Ishikawa (cell line): ENCODE results near the gene FSD1L.

ENCODE experiments used
- CEBPB ChIP-seq: IDR thresholded peaks from 2 replicates; pipeline ENCODE4 v1.6.1; 2012
- CREB1 ChIP-seq: IDR thresholded peaks from 2 replicates; pipeline ENCODE4 v1.6.1; 2012; ENCODE audit warnings: low read depth
- EGR1 ChIP-seq: IDR thresholded peaks from 2 replicates; pipeline ENCODE4 v1.6.1; 2012
- EP300 ChIP-seq: IDR thresholded peaks from 2 replicates; pipeline ENCODE4 v1.6.1; 2012; ENCODE audit warnings: borderline replicate concordance
- FOXM1 ChIP-seq: IDR thresholded peaks from 2 replicates; pipeline ENCODE4 v1.6.1; 2012; ENCODE audit warnings: low read depth, borderline replicate concordance
- NFIC ChIP-seq: IDR thresholded peaks from 2 replicates; pipeline ENCODE4 v1.6.1; 2012
- RAD21 ChIP-seq: IDR thresholded peaks from 2 replicates; pipeline ENCODE4 v1.6.1; 2012; ENCODE audit warnings: low read depth
- TAF1 ChIP-seq: IDR thresholded peaks from 2 replicates; pipeline ENCODE4 v1.6.1; 2012; ENCODE audit warnings: low read depth, mild to moderate bottlenecking
- TCF12 ChIP-seq: IDR thresholded peaks from 2 replicates; pipeline ENCODE4 v1.6.1; 2012; ENCODE audit warnings: low read depth
- TEAD4 ChIP-seq: IDR thresholded peaks from 2 replicates; pipeline ENCODE4 v1.6.1; 2012
- YY1 ChIP-seq: IDR thresholded peaks from 2 replicates; pipeline ENCODE4 v1.6.1; 2012; ENCODE audit warnings: low read depth
- ZBTB7A ChIP-seq: IDR thresholded peaks from 2 replicates; pipeline ENCODE4 v1.6.1; 2012; ENCODE audit warnings: low read depth
- TF ChIP-seq, protein P1 (sequence below): IDR thresholded peaks from 2 replicates; pipeline ENCODE4 v1.6.1; 2012; ENCODE audit warnings: low read depth, mild to moderate bottlenecking
- TF ChIP-seq, protein P2 (sequence below): IDR thresholded peaks from 2 replicates; pipeline ENCODE4 v1.6.1; 2012
- TF ChIP-seq, protein P3 (sequence below): IDR thresholded peaks from 2 replicates; pipeline ENCODE4 v1.6.1; 2012

Gene FSD1L

DNA sequence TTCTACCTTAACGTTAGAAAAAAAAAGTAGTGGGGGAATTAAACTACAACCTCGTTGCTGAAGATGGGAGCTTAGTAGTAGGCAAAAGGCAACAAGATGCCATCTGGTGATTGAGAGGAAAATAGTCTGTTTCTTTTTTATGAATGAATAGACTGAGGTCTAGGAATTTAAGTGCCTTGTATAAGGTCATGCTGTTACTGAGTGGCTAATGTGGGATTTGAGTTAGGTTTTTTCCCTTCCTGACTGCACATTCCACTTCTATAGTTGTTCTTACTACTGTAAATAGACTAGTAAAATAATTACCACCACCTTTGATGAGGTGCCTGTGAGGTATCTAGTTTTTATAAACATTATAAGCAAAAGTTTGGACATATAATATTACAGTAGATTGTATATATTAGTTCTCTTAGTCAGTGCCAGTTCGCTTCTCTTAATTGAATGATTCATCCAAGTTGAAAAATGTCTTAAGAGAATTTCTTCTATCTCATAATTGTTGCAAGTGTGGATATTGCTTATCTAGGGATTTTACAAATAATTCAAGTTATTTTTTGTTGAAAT, 19.1 kb downstream of the FSD1L start:
- TF ChIP-seq TAF1 = no peak
- no peak for TF ChIP-seq FOXM1
- no peak for TF ChIP-seq EP300
- TF ChIP-seq CREB1 = no peak
- TF ChIP-seq NFIC = no peak
- TF ChIP-seq, protein P1, sequence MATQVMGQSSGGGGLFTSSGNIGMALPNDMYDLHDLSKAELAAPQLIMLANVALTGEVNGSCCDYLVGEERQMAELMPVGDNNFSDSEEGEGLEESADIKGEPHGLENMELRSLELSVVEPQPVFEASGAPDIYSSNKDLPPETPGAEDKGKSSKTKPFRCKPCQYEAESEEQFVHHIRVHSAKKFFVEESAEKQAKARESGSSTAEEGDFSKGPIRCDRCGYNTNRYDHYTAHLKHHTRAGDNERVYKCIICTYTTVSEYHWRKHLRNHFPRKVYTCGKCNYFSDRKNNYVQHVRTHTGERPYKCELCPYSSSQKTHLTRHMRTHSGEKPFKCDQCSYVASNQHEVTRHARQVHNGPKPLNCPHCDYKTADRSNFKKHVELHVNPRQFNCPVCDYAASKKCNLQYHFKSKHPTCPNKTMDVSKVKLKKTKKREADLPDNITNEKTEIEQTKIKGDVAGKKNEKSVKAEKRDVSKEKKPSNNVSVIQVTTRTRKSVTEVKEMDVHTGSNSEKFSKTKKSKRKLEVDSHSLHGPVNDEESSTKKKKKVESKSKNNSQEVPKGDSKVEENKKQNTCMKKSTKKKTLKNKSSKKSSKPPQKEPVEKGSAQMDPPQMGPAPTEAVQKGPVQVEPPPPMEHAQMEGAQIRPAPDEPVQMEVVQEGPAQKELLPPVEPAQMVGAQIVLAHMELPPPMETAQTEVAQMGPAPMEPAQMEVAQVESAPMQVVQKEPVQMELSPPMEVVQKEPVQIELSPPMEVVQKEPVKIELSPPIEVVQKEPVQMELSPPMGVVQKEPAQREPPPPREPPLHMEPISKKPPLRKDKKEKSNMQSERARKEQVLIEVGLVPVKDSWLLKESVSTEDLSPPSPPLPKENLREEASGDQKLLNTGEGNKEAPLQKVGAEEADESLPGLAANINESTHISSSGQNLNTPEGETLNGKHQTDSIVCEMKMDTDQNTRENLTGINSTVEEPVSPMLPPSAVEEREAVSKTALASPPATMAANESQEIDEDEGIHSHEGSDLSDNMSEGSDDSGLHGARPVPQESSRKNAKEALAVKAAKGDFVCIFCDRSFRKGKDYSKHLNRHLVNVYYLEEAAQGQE = no peak
- TF ChIP-seq, protein P2, sequence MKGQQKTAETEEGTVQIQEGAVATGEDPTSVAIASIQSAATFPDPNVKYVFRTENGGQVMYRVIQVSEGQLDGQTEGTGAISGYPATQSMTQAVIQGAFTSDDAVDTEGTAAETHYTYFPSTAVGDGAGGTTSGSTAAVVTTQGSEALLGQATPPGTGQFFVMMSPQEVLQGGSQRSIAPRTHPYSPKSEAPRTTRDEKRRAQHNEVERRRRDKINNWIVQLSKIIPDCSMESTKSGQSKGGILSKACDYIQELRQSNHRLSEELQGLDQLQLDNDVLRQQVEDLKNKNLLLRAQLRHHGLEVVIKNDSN = no peak
- TF ChIP-seq TCF12 = no peak
- no peak for TF ChIP-seq TEAD4
- no peak for TF ChIP-seq ZBTB7A

DNA sequence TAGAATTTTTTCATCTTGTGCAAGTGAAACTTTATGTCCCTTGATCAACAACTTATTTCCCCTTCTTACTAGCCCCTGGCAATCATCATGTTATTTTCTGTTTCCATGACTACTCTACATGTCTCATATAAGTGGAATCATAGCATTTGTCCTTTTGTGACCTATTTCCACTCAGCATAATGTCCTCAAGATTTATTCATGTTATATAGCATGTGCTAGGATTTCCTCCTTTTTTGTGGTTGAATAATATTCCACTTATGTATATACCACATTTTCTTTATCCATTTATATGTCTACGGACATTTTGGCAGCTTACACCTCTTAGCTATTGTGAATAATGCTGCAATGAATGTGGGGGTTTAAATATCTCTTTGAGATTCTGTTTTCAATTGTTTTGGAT, 21.0 kb downstream of the FSD1L start:
- TF ChIP-seq EP300 = no peak
- no peak for TF ChIP-seq TAF1
- no peak for TF ChIP-seq CREB1
- no peak for TF ChIP-seq FOXM1

DNA sequence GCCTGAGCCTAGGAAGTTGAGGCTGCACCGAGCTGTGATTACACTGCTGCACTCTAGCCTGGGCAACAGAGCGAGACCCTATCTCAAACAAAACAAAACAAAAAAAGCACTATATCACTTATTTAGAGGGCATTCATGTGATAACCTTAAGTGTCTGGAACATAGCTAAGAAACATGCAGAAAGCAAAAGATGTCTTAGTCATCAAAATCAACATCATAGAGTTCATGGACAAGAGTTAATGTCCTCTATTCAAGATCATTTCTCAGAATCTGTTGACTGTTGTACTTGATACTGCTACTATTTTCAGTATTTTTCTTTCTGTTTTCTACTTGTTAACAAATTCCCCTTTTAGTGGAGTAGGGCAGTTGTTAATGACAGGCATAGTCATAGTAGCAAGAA, 25.4 kb downstream of the FSD1L start:
- TF ChIP-seq NFIC = no peak

DNA sequence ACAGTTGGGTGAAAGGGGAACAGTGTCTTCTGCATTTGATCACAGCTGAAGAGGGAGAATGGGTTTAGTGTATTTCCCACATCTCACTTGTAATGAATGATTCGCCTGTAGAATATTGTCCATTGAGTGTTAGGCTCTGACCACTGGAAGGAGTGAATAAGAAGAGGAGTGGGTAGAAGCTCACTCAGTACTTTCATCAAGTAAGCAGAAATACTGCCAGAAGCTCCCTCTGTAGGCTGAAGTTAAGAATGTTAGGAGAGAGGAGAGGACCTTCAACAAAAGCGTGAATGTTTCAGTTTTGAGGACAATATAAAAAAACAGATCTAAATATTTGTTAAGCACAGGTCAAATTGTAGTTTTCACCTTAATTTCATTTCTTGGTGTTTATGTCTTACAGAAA, 27.5 kb downstream of the FSD1L start:
- TF ChIP-seq CREB1 (no peak), TEAD4 (no peak), TAF1 (no peak), CEBPB (no peak), EP300 (no peak), YY1 (no peak), EGR1 (no peak)
- TF ChIP-seq, protein P2 = no peak

DNA sequence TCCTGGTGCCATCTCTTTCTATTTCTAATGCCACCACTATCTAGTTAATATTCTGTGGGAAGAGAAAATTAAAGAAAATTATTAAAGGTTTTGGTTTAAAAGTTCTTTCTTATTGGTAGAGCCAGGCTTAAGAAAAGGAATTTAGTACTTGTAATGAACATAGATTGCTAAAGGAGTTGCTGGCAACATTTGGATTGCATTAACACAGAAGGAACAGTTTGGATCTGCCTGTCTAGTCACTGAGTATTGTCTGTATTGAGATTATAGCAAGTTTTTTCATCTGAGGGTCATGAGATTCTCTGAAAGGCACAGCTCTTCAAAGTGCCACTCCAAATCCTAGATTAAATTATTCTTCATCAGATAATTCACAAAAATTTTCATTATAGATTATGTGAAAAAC, 32.0 kb downstream of the FSD1L start:
- no peak for TF ChIP-seq NFIC
- TF ChIP-seq ZBTB7A = no peak
- no peak for TF ChIP-seq TAF1
- no peak for TF ChIP-seq TEAD4
- TF ChIP-seq CEBPB = no peak

DNA sequence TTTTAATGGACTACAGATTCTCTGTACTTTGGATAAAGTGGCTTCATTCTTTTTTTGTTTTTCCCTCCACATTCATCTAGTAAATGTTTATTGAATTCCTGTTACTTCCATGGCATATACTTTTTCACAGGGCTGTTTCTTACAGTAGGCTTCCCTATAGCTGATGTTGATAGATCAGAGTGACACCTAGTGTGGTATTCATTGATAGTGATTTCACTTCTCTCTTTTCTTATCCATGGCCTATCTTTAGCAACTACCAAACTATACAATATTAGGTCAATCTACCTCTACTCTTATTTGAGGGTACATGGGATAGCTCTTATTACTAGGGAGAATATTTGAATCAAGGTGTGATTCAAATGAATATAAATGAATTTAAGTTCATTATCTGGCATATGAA, 35.8 kb downstream of the FSD1L start:
- TF ChIP-seq TAF1 (no peak), TCF12 (no peak), TEAD4 (no peak), FOXM1 (no peak)

DNA sequence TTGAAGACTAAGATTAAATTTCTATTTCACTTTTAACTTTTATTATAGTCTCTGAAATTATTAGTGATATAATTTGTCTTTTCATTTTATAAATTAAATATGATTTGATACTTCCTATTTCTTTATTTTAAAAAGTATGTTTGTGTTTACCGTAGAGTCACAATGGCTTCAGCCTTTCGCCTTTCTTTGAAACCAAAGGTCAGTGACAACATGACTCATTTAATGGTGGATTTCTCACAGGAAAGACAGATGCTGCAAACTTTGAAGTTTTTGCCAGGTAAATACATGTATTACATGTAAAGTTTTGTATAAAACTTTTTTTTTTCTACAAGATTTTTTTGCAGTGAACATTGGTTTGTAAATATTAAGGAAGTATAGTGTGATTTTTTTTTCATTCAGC, 36.4 kb downstream of the FSD1L start:
- TF ChIP-seq ZBTB7A = no peak
- TF ChIP-seq CEBPB = no peak
- TF ChIP-seq EGR1 = no peak
- TF ChIP-seq TEAD4 = no peak
- TF ChIP-seq, protein P2 = no peak
- TF ChIP-seq FOXM1 = no peak
- no peak for TF ChIP-seq EP300
- no peak for TF ChIP-seq CREB1
- no peak for TF ChIP-seq NFIC
- TF ChIP-seq TAF1 = no peak
- no peak for TF ChIP-seq TCF12
- TF ChIP-seq, protein P1 = no peak
- TF ChIP-seq, protein P3, sequence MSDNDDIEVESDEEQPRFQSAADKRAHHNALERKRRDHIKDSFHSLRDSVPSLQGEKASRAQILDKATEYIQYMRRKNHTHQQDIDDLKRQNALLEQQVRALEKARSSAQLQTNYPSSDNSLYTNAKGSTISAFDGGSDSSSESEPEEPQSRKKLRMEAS = no peak
- no peak for TF ChIP-seq RAD21
